HG02588 (cell line): Measurements from ENCODE around the gene AAMP.

Experiments used
- ATAC-seq: cut with Tn5 transposase; IDR thresholded peaks from one replicate; pipeline ENCODE4 v1.9.1; 2021; ENCODE audit warnings: mild to moderate bottlenecking, moderate library complexity; ENCODE audit not compliant: unreplicated experiment

Gene AAMP

GRCh38 chr2:218228366-218229090 is 41.4 kb downstream of the AAMP start:
- no peak for ATAC-seq

- no peak for ATAC-seq
Observed at GRCh38 chr2:218226903-218227302, 43.0 kb downstream of the AAMP start.

- no peak for ATAC-seq
Observed at GRCh38 chr2:218224186-218224585, 45.8 kb downstream of the AAMP start.

DNA sequence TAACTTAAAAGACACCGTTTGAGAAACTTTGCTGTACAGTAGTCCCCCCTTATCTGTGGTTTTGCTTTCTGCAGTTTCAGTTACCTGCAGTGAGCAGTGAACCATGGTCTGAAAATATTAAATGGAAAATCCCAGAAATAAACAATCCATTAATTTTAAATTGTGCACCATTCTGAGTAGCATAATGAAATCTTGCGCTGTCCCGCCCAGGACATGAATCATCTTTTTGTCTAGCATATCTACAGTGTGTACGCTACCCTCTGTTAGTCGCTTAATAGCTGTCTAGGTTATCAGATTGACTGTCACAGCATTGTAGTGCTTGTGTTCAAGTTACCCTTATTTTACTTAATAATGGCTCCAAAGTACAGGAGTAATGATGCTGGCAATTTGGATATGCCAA is 46.9 kb downstream of the AAMP start:
- ATAC-seq, result no peak

- ATAC-seq, result no peak
Observed at GRCh38 chr2:218221000-218221399, 48.9 kb downstream of the AAMP start.

GRCh38 chr2:218219934-218220333 is 50.0 kb downstream of the AAMP start:
- no peak for ATAC-seq

- ATAC-seq, result peak; percentile 51
Observed at GRCh38 chr2:218218268-218219185, 51.4 kb downstream of the AAMP start.

GRCh38 chr2:218217360-218218267 is 52.3 kb downstream of the AAMP start:
- ATAC-seq, result peak; percentile 42

- peak; percentile 68 for ATAC-seq
Observed at GRCh38 chr2:218216674-218217359, 53.1 kb downstream of the AAMP start, which contains the start of gene ARPC2. TSS of gene ARPC2 (plus strand) at chr2:218217189. CDS start at chr2:218217471, 282 bp downstream.

DNA sequence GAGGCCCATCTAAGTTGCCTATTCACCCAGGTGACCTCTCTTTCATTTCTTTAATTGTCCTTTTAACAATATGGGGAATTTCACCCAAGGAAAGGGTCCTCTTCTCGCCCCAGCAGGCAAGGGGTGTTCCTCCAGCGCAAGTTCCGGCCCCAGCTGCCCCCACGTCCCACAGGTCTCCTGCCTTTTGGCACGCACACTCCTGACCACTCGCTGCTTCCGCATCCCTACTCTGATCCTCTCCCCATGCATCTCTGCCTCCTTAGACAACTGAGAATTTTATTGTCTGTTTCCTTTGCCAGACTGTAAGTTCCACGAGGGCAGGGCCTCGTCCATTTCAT is 53.6 kb downstream of the AAMP start:
- no peak for ATAC-seq
